ENCODE measurements around the gene EXO1. TPM values are rescaled to one million over a fixed set of nuclear protein-coding genes. Genes with fewer than 3 reads are reported as not detected.

EXO1 gene
- total and polyA plus RNA-seq, 2 experiments from 2014 or later = 3.4 to 3.5 TPM

- TF ChIP-seq CTCF (IDR thresholded peaks at IDR 0.05; ENCODE audit: low read depth, low read length) = no peak
- H3K4me1 ChIP-seq (ENCODE audit: low read depth) = no peaks in the 10 kb centered on the region
- DNase-seq (ENCODE audit: low read depth in 1 of 2, low spot score in 1 of 2) = no peak
Measured at GRCh38 chr1:241891296-241891695, 43.3 kb downstream of the EXO1 start.

GRCh38 chr1:241894016-241894415 is 46.0 kb downstream of the EXO1 start:
- Histone ChIP-seq H3K36me3 (no peaks in the 10 kb centered on the region), H3K4me1 (ENCODE audit: low read depth) (no peaks in the 10 kb centered on the region), H3K27ac (no peak overlapping the region), H3K27me3 (no peaks in the 10 kb centered on the region), H3K4me3 (no peak overlapping the region), H3K9me3 (ENCODE audit: low read depth) (no peaks in the 10 kb centered on the region)
- no peak for DNase-seq (ENCODE audit: low read depth in 1 of 2, low spot score in 1 of 2)
- no peak for TF ChIP-seq CTCF (IDR thresholded peaks at IDR 0.05; ENCODE audit: low read depth, low read length)

More at GRCh38 chr1:241891296-241891695, 43.3 kb downstream of the EXO1 start:
- Histone ChIP-seq H3K36me3 (no peaks in the 10 kb centered on the region), H3K27ac (no peak overlapping the region), H3K9me3 (ENCODE audit: low read depth) (no peaks in the 10 kb centered on the region), H3K27me3 (no peaks in the 10 kb centered on the region), H3K4me3 (no peak overlapping the region)

GRCh38 chr1:241895013-241895412 is 47.0 kb downstream of the EXO1 start:
- no peak overlapping the region for H3K27ac ChIP-seq
- H3K27me3 ChIP-seq = no peaks in the 10 kb centered on the region
- no peaks in the 10 kb centered on the region for H3K9me3 ChIP-seq (ENCODE audit: low read depth)
- no peaks in the 10 kb centered on the region for H3K4me1 ChIP-seq (ENCODE audit: low read depth)
- H3K4me3 ChIP-seq = no peak overlapping the region
- no peak for DNase-seq (ENCODE audit: low read depth in 1 of 2, low spot score in 1 of 2)
- no peak for TF ChIP-seq CTCF (IDR thresholded peaks at IDR 0.05; ENCODE audit: low read depth, low read length)
- H3K36me3 ChIP-seq = no peaks in the 10 kb centered on the region

- Histone ChIP-seq H3K4me1 (ENCODE audit: low read depth) (no peaks in the 10 kb centered on the region), H3K9me3 (ENCODE audit: low read depth) (no peaks in the 10 kb centered on the region), H3K4me3 (no peak overlapping the region), H3K27ac (no peak overlapping the region), H3K36me3 (no peaks in the 10 kb centered on the region), H3K27me3 (no peaks in the 10 kb centered on the region)
- TF ChIP-seq CTCF (IDR thresholded peaks at IDR 0.05; ENCODE audit: low read depth, low read length) = no peak
- DNase-seq (ENCODE audit: low read depth in 1 of 2, low spot score in 1 of 2) = no peak
Measured at GRCh38 chr1:241896670-241896962, 48.6 kb downstream of the EXO1 start.

- no peak for TF ChIP-seq CTCF (IDR thresholded peaks at IDR 0.05; ENCODE audit: low read depth, low read length)
- no peaks in the 10 kb centered on the region for H3K36me3 ChIP-seq
- H3K27ac ChIP-seq = no peak overlapping the region
- H3K27me3 ChIP-seq = no peaks in the 10 kb centered on the region
- no peak for DNase-seq (ENCODE audit: low read depth in 1 of 2, low spot score in 1 of 2)
- peaks cover 4% of the 10 kb centered on the region for H3K4me1 ChIP-seq (ENCODE audit: low read depth)
- no peaks in the 10 kb centered on the region for H3K9me3 ChIP-seq (ENCODE audit: low read depth)
- H3K4me3 ChIP-seq = no peak overlapping the region
Measured at GRCh38 chr1:241899210-241899609, 51.2 kb downstream of the EXO1 start.

- peaks cover 4% of the 10 kb centered on the region for H3K4me1 ChIP-seq (ENCODE audit: low read depth)
Measured at GRCh38 chr1:241900381-241900780, 52.4 kb downstream of the EXO1 start.

More at GRCh38 chr1:241900381-241900780, 52.4 kb downstream of the EXO1 start:
- Histone ChIP-seq H3K9me3 (ENCODE audit: low read depth) (no peaks in the 10 kb centered on the region), H3K27ac (no peak overlapping the region), H3K4me3 (no peak overlapping the region), H3K36me3 (no peaks in the 10 kb centered on the region), H3K27me3 (no peaks in the 10 kb centered on the region)
- no peak for DNase-seq (ENCODE audit: low read depth in 1 of 2, low spot score in 1 of 2)
- TF ChIP-seq CTCF (IDR thresholded peaks at IDR 0.05; ENCODE audit: low read depth, low read length) = no peak
